Middle frontal gyrus (tissue), 1 donor: ENCODE data around the gene CALCR.
"Not testable (repeated sequence)": the region's sequence is repeated elsewhere in the genome, so short reads cannot be mapped to it uniquely, and the experiment has no call there.

Experiments
- DNase-seq: peaks from one replicate; pipeline ENCODE4 v3.0.0-alpha.2; 2015; ENCODE audit warnings: low spot score; ENCODE audit errors: extremely low spot score

CALCR gene

DNA sequence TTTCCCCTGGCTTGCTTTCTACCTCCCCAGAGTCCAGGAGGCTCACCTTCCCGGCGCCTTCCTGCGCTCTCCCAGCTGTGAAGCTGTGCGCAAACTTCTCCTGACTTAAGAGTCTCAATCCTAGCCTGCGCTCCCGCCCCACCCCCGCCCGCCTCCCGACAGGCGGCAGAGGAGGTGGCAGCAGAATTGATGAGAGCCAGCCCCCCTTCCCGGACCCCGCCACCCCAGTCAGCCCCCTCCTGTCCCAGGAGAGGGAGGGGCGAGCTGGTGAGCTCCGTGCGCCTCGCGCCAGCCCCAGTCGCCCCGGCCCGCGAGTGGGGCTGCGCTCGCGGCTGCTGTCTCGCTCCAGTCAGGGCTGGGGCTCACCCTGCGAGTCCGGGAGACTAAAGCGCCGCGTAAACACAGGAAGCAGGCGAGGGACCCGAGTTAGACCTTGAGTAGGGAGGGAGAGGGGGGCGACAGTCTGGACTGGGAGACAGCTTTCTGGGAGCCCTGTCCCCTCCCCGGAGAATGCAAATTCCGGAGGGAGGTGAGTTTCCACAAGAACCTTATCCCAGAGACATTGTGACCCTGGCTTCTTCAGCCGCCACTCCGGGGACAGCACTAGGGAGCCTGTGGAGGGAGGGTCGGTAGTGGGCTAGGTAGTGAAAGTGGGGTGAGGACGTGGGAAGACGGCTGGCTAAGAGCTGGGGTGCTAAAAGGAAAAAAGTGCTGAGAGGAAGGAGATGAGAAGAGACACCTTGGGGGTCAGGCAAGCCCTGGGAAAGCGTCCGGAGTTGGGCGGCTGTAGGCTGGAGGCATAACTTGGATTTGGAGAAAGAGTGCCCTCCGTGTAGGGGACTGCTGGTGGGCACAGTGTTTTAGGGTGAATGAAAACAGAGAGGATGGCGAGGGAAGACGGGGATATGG, at the start of gene CALCR:
Gene CALCR, minus strand, starts transcription at position 79 of the 909 bp plus-strand sequence. CDS start 87,743 bp downstream, outside the sequence.
- no peak for DNase-seq

DNA sequence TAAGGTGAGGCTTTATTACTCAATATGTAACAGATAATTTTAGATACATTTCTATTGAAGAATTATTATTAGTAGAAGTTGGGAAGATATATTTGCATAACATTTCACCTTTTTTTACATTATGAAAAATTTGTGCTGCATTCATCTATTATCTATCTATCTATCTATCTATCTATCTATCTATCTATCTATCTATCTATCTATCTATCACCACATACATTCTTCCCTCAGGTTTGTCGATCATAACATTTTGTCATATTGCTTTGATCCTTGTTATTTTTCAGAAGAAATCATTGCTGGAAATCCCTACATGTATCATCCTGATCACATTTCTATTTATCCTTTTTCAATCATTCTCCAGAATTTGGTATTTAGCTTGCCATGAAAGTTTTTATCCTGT, 49.3 kb upstream of the CALCR start:
- no peak for DNase-seq

GRCh38 chr7:93622036-93623033, 47.8 kb upstream of the CALCR start:
- no peak for DNase-seq

- no peak for DNase-seq
Measured at GRCh38 chr7:93620864-93621263, 46.3 kb upstream of the CALCR start.

DNA sequence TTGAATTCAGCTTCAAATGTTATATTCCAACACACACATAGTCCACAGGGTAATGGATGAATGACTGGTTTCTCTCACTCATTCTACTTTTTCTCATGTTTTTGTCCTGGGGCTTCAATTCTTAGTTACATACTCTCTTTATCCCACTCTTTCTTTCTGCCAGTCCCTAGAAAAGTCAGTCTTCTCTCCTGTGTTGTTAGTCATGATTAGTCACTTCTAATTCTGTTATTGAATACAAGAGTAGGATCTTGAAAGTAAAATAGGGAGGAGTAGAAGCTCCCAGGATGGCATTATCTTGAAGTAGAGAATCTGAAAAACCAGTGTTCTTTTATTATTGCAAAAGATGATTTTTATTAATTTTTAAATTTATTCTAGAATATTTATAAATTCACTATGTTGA, 45.5 kb upstream of the CALCR start:
- DNase-seq: no peak

DNA sequence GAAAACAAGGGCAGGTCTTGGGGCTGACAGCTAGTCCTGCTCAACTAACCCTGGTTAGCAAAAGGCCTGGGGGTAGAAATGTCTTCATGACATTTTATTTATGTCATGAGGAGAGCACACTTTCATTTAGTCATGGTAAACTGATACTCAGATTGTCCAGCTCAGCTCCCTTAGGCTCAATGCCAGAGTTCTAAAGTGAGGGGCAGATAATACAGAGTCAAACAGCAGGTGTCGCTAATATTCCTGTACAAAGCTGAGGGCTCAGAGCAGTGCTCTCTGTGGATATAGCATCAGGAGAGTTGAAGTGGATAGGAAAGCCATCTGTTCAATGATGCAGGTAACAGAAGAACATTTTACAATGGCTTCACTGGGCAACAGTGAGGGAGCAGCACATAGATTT, 26.8 kb upstream of the CALCR start:
- DNase-seq: no peak

GRCh38 chr7:93594250-93594649, 19.7 kb upstream of the CALCR start:
- no peak for DNase-seq

DNA sequence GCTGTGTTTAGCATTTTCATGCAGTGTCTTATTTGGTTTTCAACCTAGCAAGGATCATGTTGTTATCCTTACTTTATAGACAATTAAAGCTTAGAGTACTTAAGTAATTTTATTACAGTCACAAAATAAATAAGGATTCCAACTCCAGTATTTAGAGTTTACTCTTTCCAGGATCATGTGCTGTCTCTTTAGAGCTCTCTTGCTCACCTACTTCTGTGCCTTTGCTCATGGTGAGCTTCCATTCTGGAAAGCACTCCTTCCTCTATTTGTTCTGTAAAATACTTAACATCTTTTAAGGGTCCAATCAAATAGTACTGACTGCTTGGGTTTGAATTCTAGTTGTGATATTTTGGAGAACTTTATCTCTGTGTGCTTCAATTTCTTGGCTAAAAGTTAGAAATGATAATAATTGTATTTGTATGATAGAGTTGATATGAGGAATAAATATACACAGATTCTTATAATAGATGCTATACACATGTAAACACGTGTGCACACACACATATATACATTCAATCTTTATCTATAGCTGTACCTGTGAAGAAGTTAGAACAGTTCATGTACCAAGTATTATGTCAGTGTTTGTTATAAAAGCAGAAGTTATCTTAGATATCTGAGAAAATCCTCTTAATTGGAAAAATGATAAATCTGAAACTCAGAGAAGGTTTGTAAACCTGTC, 18.2 kb upstream of the CALCR start:
- no peak for DNase-seq

DNA sequence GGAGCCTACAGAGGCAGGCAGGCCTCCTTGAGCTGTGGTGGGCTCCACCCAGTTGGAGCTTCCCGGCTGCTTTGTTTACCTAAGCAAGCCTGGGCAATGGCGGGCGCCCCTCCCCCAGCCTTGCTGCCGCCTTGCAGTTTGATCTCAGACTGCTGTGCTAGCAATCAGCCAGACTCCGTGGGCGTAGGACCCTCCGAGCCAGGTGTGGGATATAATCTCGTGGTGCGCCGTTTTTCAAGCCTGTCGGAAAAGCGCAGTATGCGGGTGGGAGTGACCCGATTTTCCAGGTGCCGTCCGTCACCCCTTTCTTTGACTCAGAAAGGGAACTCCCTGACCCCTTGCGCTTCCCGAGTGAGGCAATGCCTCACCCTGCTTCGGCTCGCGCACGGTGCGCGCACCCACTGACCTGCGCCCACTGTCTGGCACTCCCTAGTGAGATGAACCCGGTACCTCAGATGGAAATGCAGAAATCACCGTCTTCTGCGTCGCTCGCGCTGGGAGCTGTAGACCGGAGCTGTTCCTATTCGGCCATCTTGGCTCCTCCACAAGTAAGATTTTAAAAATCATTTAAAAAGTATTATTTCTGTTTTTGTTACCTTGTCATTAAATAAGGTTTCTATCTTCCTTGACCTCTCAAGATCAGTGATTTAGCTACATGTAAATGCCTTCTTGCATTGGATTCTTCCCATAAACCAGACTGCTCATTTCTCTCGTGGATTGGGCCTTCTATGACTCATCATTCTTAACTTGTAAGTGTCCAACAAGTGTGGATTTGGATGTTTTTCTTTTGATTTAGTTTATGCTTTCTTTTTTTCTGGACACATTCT, 16.9 kb upstream of the CALCR start:
- DNase-seq: not testable (repeated sequence)

DNA sequence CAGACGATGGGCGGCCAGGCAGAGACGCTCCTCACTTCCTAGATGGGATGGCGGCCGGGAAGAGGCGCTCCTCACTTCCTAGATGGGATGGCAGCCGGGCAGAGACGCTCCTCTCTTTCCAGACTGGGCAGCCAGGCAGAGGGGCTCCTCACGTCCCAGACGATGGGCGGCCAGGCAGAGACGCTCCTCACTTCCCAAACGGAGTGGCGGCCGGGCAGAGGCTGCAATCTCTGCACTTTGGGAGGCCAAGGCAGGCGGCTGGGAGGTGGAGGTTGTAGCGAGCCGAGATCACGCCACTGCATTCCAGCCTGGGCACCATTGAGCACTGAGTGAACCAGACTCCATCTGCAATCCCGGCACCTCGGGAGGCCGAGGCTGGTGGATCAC, 11.9 kb upstream of the CALCR start:
- DNase-seq: not testable (repeated sequence)

DNA sequence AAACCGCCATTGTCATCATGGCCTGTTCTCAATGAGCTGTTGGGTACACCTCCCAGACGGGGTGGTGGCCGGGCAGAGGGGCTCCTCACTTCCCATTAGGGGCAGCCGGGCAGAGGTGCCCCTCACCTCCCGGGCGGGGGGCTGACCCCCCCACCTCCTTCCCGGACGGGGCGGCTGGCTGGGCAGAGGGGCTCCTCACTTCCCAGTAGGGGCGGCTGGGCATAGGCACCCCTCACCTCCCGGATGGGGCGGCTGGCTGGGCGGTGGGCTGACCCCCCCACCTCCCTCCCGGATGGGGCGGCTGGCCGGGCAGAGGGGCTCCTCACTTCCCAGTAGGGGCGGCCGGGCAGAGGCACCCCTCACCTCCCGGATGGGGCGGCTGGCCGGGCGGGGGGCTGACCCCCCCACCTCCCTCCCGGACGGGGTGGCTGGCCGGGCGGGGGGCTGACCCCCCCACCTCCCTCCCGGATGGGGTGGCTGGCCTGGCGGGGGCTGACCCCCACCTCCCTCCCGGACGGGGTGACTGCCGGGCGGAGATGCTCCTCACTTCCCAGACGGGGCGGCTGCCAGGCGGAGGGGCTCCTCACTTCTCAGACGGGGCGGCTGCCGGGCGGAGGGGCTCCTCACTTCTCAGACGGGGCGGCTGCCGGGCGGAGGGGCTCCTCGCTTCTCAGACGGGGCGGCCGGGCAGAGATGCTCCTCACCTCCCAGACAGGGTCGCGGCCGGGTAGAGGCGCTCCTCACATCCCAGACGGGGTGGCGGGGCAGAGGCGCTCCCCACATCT, 11.4 kb upstream of the CALCR start:
- DNase-seq: not testable (repeated sequence)

DNA sequence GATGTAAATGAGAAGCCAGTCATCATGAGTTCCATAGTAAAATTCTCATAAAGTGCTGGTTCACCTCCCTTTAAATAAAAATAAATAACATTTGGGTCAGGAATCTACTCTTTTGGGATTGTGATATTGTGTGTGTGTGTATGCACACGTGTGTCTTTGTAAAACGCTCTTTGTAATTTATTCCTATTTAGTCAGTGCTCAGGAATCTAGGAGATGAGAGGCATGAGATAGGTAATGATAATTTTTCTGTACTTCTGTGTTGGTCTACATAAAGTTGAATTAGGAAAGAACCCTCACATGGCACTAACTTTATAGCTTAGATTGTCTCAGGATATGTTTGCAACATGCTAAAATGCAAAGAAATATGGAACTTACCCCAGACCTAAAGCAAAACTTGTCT, 4.9 kb upstream of the CALCR start:
- DNase-seq: no peak

DNA sequence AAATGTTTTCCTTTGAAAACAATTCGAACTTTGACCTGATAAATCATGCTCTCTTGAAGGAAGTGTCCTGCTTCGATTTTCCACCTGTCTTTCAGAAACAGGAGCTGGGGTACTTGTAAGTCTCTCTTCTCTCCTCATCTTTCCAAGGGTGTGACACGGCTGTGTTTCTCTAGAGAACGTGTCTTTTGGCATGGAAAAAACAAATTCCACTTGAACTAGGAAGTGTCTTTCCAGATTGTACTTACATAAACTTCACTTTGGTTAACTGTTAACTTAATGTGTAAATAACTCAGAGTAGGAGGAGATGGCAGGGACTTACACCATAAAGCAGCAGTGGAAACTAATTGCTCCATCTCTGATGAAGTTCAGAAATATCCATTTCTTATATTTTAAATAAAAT, 4.2 kb upstream of the CALCR start:
- no peak for DNase-seq

GRCh38 chr7:93575555-93576399, 1.3 kb upstream of the CALCR start:
- no peak for DNase-seq

DNA sequence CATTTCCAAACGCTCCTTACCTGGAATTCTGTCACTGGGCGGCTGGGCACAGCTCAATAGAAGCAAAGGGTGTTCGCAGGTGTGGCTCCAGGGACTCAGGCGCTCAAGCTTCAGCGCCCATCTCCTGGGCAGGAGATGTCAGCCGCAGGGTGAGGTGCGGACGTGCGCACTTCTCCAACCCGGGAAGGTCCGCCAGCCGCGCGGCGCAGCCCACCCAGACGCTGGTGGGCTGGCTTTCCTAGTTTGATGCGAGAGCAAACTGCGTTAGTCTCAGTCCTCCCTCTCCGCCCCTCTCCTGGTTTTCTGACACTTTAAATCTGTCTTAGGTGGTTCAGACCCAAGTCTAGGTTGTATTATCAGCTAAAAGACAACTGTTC, 267 bp downstream of the CALCR start:
- DNase-seq: no peak

GRCh38 chr7:93569189-93569588, 5.3 kb downstream of the CALCR start:
- DNase-seq: no peak

- DNase-seq: no peak
Measured at GRCh38 chr7:93566876-93567275, 7.6 kb downstream of the CALCR start.

- no peak for DNase-seq
Measured at GRCh38 chr7:93563584-93563983, 10.9 kb downstream of the CALCR start.

DNA sequence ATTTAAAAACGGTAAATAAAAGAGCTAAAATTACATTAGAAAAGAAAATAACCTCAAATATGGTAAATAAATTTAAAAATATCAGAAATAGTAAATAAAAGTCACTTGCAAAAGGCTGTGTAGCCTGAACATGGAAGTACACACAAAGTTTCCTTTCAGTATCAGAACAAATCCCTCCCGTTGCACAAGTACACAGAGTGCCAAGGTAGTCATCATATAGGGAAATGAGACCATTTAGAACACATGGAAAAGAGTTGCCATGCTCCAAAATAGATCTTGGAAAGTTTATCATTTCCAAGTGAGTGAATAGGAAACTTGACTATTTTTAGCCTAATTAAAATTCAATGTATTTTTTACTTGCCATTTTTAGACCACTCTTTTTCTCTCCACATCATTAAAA, 11.6 kb downstream of the CALCR start:
- no peak for DNase-seq
